ENCODE measurements around the gene TLL2.

Gene TLL2

DNA sequence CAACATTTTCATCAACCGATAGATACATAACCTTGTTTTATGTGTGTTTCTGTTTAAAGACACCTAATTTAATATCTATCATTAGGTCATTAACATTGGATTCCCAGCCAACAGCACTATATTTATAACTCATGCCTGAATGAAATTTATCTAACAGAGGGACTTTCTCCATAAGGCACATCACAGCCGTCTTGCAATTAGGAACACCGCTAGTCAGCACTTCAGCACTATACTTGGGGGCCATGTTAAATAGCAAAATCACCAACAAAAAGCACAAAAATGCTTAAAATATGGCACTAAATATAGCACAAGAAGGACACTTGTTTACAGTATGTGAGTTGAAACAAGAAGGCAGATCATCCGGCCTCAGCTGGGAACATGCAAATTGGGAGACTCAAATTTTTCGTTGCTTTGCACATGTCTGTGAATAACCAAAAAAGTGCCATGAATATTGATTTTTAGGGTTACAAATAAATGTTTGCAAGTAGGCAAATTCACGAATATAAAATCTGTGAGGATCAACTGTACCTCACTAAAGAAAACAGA lies 51.0 kb downstream of the TLL2 start:
- no peak for DNase-seq

DNA sequence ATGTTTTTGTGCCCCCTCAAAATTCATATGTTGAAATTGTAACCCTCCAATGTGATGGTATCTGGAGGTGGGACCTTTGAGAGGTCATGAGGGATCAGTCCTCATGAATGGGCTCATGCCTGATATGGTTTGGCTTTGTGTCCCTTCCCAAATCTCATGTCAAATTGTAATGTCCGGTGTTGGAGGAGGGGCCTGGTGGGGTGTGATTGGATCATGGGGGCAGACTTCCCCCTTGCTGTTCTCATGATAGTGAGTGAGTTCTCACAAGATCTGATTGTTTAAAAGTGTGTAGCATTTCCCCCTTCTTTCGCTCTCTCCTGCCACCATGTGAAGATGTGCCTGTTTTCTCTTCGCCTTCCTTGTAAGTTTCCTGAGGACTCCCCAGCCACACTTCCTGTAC lies 53.4 kb downstream of the TLL2 start:
- DNase-seq: no peak

DNA sequence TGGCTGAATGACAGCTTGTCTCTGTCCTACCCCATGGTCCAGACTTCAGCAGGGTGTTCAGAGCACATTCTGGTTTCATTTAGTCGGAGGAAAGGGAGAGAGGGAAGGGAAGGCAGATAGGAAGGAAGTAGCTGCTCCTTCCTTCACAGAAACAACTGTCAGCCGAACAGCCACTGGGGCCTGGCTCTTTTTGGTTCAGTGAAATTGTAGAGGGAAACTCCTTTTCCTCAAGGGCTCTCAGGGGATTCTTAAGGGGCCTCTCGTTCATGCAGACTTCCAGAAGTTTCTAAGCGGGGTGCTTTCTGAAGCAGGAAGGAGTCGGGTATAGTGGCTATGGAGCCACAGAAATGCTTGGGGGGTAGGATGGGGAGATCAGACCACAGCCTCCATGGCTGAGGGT lies 56.4 kb downstream of the TLL2 start:
- DNase-seq: no peak

DNA sequence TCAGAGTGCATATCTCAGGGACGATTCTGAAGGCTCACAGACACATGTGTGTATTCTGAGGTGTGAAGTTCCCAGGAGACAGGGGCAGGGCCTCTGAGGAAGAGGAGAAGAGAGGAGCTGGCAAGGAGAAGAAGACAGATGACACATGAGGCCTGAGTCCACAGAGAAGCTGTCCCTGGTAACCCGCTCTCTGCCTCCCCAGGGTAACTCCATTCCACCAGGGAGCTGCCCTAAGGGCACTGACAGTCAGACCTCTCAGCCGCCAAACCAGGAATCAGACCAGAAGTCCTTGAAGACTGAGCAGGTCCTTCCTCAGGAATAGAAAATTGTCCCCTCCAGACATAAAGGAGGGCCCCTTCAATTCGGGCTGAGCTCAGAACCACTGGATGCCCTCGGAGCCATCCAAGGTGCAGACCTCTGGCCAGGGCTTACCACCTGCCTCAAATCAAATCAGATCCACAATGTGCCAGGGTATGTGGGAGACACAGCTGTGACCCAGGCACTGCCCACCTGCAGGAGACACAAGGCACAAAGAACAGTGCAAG lies 57.4 kb downstream of the TLL2 start:
- no peak for DNase-seq

DNA sequence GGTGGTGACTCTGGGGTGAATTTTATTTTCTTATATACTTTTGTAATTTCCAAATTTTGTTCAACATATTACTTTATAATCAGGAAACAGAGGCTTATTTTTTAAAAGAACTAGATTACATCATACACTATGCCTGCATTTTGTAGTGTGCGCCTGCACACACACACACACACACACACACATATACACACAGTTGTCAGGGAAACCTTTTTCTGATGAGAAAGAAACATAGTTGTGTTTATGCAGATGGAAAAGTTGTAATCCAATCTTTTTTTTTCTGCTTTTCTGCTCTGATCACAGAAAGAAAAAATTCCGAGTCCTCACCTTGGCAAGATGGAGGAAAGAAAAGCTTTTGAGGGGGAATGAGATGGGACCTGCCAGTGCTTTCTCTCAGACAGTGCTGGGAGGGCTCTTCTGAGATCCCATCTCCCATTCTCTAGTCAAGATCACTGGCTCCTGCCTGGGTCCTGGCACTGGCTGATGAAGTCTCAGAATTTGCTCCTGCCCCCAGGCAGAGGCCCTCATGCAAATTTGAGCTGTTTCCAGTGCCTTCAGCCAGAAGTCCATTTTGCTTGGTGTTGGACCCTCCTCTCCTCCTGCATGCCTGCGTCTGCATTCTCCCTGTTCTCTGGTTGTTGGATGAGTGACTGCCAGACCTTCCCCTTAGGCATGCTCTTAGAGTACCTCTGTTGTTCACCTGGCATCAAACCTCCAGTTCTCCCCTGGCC lies 59.7 kb downstream of the TLL2 start:
- no peak for DNase-seq

DNA sequence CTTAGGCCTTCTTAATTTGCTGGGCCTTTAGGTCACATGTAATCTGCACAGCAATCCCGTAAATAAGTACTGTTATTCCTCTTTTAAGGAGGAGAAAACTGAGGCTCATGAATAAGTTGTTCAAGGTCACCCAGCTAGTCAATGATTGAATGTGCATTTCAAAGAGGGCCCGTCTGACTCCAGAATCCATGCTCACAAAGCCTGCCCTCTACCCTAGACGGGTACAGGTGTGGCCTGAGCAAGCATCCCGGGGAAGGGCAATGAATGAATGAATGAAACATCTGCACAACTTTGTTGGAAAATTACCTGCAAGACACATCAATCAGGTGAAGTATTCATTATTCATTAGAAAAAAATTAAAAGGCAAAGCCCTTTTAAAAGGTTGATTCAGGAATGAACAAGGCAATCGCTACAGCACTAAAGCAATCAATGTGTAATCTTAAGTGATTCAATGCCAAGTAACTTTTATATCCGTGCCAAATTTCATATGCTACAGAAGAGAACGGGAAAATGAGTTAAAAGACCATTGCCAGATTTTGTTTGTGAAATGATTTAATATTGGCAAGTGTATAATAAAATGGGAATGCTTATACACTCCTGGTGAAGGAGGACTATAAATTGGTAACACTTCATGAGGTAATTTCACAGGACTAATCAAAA lies 61.1 kb downstream of the TLL2 start:
- DNase-seq: no peak

DNA sequence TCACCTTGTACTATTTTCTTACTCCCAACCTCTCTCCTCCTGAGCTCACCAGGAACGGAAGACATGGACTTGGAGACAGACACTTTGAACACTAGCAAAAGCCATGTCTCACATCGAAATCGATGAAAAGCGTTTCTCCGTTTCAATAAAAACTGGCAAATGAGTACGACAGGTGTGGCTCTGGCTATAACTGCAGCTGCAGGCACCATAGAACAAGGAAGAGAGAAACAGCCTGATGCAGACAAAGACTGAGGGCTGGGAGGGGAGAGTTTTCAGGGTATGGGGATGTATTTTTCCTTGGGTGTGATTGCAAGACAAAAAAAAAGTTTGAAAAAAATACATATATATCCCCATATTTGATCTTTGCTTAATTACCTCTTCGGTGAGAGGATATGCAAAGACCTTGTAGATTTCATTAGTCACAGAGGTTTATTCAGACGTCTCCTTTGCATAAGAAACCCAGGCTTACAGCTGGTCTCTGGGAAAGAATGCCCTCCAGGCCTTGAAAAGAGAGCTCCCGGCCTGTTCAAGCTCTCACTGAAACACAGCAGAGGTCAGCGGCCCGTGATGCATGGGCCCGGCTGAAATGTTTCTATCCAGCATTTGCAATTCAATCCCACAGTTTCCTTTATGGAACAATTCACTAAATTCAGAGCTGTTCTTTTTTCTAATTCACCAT lies 63.1 kb downstream of the TLL2 start:
- DNase-seq: no peak

DNA sequence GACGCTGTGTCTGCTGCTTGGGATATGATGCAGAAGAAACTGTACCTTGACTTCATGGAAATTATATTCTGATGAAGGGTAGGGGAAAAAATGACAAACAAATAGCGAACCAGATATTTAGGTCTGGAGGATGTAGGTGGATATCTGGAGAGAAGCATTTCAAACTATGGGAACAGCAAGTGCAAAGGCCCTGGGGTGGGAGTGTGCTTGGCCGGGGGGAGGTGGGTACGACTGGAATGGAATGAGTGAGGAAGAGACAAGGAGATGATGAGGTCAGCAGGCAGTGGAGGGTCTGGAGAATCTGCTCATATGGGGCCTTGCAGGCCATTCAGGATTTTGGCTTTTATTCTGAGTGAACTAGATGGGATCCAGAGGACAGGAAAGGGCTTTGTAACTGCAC lies 65.2 kb downstream of the TLL2 start:
- DNase-seq: no peak

DNA sequence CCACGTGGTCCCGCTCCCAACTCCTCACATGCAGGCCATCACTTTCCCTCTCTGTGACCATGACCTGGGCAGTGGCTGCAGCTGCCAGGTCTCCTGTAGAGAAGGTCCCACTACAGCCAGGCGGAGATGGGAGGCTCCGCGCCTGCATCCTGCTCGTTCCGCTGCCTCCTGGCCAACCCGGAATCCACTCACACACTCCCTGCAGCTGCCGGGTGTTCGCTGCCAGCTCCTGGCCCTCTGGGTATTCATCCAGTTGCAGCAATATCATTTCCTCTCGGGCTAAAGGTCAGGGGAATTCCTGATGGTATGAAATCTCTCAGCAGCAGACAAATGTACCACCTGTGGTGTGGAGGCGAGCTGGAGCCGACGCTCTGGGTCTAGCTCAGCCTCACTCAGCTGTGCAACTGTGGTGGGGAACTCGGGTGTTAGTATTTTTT lies 65.7 kb downstream of the TLL2 start:
- no peak for DNase-seq

DNA sequence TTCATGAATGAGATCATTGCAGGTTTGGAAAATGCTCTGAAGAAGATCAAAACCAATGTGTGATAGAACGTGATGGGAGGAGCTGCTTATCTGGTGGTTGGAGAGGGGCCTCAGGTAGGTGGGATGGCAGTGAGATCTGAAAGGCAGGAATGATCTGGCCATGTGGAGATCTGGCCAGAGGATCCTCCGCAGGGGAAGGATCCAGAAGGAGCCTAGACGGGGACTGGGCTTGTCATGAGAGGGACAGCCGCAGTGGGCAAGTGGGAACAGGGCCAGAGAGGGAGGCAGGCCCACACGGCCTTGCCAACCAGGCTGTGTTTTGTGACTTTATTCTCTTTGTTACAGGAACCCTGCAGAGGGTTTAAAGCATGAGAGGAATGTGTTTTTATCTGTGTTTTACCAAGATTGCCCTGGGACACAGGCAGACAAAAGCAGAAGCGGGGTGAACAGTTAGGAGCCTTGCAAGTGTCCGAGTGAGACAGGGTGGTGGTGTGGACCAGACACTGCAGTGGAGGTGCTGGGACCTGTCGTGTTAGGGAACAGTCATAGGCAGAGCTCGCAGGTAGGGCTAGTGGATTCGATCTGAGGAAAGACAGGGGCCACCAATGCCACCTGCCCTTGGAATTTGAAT lies 66.6 kb downstream of the TLL2 start:
- no peak for DNase-seq

DNA sequence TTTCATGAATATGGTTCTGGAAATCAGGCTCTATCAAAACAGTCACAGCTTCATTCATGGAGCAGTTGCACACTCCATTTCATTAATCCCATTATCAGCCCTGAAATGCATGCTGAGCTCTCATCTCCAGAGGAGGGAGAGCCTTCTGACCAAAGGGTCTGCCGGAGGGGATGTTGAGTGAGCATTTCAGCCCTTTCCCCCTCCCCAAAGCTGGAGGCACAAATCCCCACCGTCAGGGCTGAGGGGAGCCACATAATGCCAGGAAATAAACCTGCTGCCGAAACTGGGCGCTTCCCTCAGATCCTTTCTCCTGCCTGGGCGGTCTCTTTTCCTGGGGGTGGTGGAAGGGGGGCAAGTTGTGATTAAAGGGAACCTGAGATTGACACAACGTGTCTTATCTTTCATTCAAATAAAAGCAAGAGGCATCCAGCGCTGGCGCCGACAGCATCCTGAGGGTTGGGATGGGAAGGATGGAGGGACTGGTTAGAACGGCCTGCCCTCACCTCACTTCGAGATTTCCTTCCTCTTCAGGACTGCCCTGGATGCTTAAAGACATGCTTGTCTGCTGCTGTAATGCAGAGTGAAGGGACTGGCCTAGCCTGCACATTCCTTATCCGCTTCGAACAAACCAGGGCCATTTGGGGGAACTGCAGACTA lies 71.6 kb downstream of the TLL2 start:
- DNase-seq: no peak

DNA sequence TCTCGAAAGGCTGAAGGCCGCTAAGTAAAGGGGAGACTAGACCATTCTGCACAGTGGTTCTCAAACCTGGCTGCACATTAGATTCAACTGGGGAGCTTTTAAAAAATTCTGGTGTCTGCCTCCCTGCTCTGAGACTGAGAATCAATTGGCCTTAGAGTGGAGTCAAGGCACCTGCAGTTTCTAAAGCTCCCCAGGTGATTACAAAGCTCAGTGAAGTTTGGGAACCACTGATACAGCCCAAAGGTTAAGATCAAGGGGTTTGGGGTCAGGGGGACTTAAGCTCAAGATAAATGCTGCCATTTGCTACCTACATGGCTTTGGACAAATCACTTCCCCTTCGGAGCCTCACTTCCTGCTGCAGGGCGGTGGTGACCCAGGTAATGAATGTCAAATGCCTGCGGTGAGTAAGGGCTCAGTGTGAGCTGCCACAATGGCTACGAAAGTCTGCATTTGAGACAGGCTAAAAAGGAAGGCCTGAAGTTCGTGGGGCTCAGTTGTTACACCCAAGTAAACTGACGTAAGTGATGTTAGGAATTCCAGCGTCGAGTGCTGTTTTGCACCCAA lies 72.3 kb downstream of the TLL2 start:
- DNase-seq: no peak

DNA sequence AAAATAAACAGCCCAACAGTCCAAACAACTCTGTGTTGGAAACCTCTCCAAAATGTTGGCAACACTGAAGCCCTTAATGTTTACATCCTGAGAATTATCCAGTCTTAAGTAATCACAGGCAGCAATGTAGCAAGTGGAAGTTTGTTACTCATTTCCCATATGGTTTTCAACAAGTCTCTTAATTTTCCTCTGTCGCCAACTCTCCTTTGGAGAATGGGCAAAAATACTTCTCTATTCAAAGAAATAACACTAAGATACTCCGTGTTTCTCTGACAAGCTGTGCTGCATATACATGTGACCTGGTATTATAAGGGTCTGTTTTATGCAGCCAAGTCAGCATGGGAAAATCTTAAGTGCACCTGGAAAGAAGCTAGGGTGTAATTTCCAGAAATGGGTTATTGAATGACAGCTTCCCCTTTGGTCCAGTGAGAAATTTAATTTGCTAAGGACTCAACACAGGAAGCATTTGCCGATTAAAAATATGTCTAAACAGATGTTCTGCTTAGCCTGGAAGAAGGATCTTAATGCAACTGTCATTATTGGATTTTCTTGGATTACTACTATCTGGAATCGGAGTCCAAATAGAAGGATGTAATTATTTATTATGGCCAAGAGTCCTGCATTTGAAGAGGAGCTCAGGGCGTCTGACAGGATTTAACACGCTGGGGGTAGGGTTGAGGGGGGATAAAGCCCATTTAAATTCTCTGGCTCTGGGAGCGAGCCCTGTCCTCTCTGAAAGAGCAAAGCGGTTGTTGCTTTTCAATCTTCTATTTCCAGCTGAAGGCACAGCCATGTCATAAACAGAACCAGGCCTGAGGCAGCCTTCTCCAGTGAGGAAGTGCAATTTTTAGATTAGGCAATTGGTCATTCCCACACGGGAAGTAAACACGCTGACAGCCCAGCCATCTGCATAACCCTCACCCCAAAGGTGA lies 73.1 kb downstream of the TLL2 start:
- DNase-seq: no peak

DNA sequence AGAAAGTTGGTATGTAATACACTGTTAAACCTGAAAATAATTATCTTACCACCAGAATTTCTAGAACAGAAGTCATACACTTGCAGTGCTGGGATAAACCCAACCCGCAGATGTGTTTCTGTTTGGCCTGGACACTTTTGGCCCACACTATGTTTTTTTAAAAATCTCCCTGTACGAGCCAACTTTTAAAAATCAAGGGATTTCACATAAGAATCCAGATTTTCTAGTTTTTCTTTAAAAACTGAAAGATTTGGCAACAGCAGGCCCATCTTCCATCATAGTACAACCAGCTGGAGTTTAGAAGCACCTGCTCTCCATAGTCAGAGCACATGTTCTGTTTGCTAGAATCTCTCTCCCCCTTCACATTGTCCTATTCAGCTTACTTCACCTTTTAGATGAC lies 74.0 kb downstream of the TLL2 start:
- DNase-seq: no peak

DNA sequence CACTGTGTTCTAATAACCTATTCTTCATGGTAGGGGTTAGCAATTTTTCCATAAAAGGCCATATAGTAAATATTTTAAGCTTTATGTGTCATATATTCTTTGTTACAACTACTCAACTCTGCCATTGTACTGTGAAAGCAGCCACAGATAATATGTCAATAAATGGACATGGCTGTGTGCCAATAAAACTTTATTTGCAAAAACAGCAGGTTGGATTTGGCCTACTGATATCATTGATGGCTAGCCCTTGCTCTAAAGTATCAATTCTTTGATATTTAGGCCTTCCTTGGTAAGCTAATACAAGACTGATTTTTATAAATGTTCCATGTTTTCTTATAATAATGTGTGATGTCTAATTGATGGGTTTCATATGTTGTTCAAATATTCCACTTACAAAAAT lies 77.7 kb downstream of the TLL2 start:
- DNase-seq: no peak

DNA sequence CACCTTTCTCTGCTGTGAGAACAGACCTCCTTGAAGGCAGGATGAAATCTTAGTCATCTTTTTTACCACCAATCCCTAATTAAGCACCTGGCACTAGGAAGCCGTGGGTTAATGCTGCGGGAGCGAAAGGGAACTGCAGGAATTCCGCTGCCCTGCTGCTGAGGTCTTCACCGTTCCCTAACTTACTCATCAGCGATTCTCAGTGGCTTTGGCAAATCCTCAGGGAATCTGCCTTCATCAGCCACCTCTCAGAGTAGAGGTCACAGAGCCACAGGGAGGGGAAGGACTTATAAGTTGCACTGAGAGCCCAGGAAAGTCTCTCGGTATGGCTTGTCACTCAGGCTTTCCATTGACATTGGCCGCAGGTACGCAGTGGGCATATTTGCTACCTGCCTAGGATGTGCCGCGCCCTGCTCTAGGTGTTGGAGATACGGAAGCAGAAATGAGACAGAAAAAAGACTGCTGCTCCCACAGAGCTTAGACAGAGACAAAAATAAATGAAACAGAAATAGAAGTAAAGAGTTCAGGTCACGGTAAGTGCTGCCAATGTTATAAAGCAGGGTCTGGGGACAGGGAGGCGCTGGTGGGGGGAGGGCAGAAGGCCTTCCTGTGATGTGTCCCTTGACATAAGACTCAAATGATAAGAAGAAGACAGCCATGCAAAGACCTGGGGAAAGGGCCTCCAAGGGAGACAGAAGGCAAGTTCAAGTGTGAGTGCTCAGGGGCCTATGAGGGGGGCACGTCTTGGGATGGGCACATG lies 82.3 kb downstream of the TLL2 start:
- no peak for DNase-seq

DNA sequence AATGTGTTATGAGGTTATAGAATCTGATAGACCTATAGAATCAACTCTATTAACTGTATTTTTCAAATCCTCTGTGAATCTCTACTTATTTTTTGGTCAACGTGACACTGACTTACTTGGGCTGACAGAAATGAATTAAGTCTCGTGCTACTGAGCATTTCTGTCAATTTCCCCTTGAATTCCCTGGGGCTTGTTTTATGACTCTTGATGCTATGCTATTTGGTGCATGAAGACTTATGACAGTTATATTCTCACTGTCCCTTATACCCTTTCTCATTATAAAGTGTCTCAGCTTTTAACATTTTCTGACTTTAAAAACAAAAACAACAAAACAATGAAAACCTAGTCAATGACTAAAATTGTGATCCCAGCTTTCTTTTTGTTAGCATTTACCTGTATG lies 86.4 kb downstream of the TLL2 start:
- no peak for DNase-seq

DNA sequence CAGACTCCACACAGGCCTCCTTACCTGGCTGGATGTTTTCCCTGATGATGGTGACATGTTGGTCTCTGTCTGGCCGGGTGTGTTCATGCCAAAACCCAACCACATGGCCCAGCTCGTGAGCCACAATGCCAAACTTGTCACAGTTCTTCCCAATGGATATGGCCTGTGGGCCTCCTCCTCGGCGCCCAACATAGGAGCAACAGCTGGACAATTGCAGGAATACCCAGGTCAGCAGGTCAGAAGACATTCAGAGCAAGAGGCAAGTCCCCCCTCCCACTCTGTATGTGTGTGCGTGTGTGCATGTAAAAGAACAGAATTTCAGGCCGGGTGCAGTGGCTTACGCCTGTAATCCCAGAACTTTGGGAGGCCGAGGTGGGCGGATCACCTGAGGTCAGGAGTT lies 91.2 kb downstream of the TLL2 start:
- no peak for DNase-seq

DNA sequence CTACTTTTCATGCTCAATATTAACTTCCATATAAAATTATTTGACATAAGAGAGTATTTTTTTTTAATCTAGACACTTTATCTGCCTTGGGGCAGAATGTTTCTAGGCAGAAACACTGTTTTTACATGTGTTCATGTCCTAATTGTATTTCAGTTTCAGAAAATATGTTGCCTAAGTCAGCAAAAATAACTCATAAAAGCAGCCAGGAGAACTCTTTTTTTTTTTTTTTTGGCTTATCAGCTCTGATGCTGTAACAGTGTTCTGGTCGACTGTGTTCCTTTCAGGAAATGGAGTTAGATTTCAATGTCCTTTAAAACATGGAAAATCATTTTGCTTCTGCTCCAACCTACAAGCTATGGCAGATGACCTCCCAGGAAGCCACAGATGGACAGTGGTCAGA lies 91.7 kb downstream of the TLL2 start:
- DNase-seq: no peak
